ENCODE measurements around the gene KCNK5. TPM values are rescaled to one million over a fixed set of nuclear protein-coding genes. Genes with fewer than 3 reads are reported as not detected.

KCNK5 gene
- total and polyA plus RNA-seq, 2 of the 8 experiments (the other 6 are each of a cell fraction or from before 2014, with no cell fraction given) = 20.9 to 44.3 TPM

DNA sequence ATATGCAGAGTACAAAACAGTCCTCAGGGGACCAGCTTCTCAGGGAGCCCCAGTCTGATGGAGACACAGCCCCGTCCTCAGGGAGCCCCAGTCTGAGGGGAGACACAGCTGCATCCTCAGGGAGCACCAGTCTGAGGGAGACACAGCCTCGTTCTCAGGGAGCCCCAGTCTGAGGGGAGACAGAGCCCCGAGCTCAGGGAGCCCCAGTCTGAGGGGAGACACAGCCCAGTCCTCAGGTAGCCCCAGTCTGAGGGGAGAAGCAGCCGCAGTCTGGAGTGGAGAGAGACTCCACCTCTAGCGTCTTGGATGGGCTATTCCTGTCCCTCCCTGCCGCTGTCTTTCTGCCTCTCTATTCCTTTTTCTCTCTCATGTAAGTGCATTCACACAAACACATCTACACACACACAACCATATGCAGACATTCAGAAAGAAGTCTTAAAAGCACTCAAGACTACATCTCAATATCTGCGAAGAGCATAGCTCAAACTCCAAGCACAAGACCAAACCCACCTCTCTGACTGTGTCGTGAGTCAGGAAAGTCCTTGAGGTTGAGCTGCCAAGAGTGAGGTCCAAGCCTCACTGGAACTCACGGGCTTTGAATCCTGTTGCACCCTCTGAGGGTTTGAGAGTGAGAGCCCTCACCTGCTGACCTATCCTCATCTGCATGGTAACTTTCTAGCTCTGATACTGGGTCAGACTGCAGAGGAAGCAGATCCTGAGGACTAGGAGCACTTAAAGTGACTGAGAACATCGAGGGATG lies 61.2 kb downstream of the KCNK5 start:
- 88% methylated on average over 10 of the region's 10 CpGs; no CpG with 5 or more reads in 1 of the 2 experiments for WGBS, 2 experiments (ENCODE audit: extremely low coverage in 1 of 2, insufficient coverage in 1 of 2, insufficient read length in 1 of 2, insufficient replicate concordance in 2 of 2, low coverage in 1 of 2, low lambda C conversion rate in 2 of 2, missing lambda C conversion rate in 1 of 2)
- Histone ChIP-seq H2BK20ac (ENCODE audit: low read length) (no peak overlapping the region), H4K8ac (ENCODE audit: extremely low read depth, insufficient read depth, low read length) (no peak overlapping the region), H3K23me2 (ENCODE audit: low read depth, low read length) (no peaks in the 10 kb centered on the region), H4K5ac (ENCODE audit: insufficient read length, low read depth, low read length) (no peak overlapping the region), H3K4ac (replicated peaks; ENCODE audit: insufficient read length, low read depth, low read length) (no peak overlapping the region), H2BK120ac (replicated peaks; ENCODE audit: low read depth, low read length) (no peak overlapping the region), H3K27ac (ENCODE audit: low read depth, low read length) (no peak overlapping the region), H3K79me1 (ENCODE audit: low read depth, low read length) (no peaks in the 10 kb centered on the region), H3K14ac (ENCODE audit: insufficient read length) (no peak overlapping the region), H2AFZ (ENCODE audit: low read length) (no peak overlapping the region), H3K4me3 (ENCODE audit: extremely low read depth in 1 of 4, insufficient read depth in 2 of 4, low read depth in 3 of 4, low read length in 4 of 4) (no peak overlapping the region), H3K9me3 (ENCODE audit: insufficient read depth in 2 of 2, low read depth in 1 of 2, low read length in 1 of 2) (peaks cover 8 to 11% of the 10 kb centered on the region in 2 experiments), H3K4me2 (ENCODE audit: insufficient read depth in 1 of 2, low read depth in 2 of 2, low read length in 2 of 2) (no peak overlapping the region), H2BK5ac (ENCODE audit: low read depth, low read length) (no peak overlapping the region), H2BK12ac (ENCODE audit: low read depth, low read length) (no peak overlapping the region; the same call in 1 of the 2 replicates), H3K18ac (ENCODE audit: extremely low read depth, low read length) (no peak overlapping the region), H3K79me2 (ENCODE audit: control insufficient read depth in 1 of 2, insufficient read depth in 2 of 2, low read length in 2 of 2) (no peaks in the 10 kb centered on the region), H4K91ac (replicated peaks; ENCODE audit: insufficient read length, low read length) (no peak overlapping the region), H3K56ac (replicated peaks; ENCODE audit: insufficient read length, low read depth, low read length) (no peak overlapping the region), H3K9ac (replicated peaks in 1 of 4; ENCODE audit: extremely low read depth in 1 of 4, low read depth in 3 of 4, low read length in 3 of 4) (no peak overlapping the region), H4K20me1 (replicated peaks in 1 of 2; ENCODE audit: control insufficient read depth in 1 of 2, insufficient read depth in 2 of 2, low read length in 2 of 2) (peaks cover 0 to 1% of the 10 kb centered on the region in 2 experiments), H2AK5ac (ENCODE audit: low read depth, low read length) (no peak overlapping the region), H2BK15ac (ENCODE audit: low read length) (no peak overlapping the region), H3K23ac (ENCODE audit: insufficient read length) (no peak overlapping the region), H3K4me1 (replicated peaks in 1 of 4; ENCODE audit: control insufficient read depth in 3 of 4, insufficient read depth in 4 of 4, low read length in 3 of 4) (no peaks in the 10 kb centered on the region), H3K36me3 (ENCODE audit: control insufficient read depth in 2 of 4, insufficient read depth in 4 of 4, low read length in 3 of 4) (no peaks in the 10 kb centered on the region), H3K27me3 (replicated peaks in 1 of 4; ENCODE audit: control insufficient read depth in 3 of 4, extremely low read depth in 1 of 4, insufficient read depth in 3 of 4, low read length in 3 of 4) (no peaks in the 10 kb centered on the region)
- ChIA-PET CTCF (ENCODE audit: partially characterized antibody) (interaction anchor here (0.8 to 16.2 kb wide), 23 partner anchors 8 to 195 kb away, joined by 3 to 656 read pairs (median 7); partner anchors contain the start of genes KCNK17 and KCNK5), POLR2A (ENCODE audit: partially characterized antibody) (interaction anchor here (1.0 to 1.8 kb wide), 4 partner anchors 14 to 145 kb away, joined by 3 to 4 read pairs (median 4); no protein-coding TSS in a partner anchor)
- TF ChIP-seq HDAC2 (IDR thresholded peaks at IDR 0.05; ENCODE audit: borderline replicate concordance in 1 of 2, low read depth in 2 of 2, low read length in 2 of 2) (no peak), TAF1 (IDR thresholded peaks at IDR 0.05; ENCODE audit: low read depth, low read length) (no peak), BRCA1 (IDR thresholded peaks at IDR 0.05; ENCODE audit: low read depth, low read length) (no peak), POU5F1 (IDR thresholded peaks at IDR 0.05; ENCODE audit: low read depth, low read length) (no peak)
- FAIRE-seq = no peak
- DNase-seq (ENCODE audit: low read depth in 1 of 2, low spot score in 2 of 2) = no peak
